Renal cortex interstitium (tissue), 11 donors: Measurements from ENCODE around the gene AP5B1. TPM values are rescaled to one million over a fixed set of nuclear protein-coding genes. Genes with fewer than 3 reads are reported as not detected.
"Not testable (repeated sequence)": the region's sequence is repeated elsewhere in the genome, so short reads cannot be mapped to it uniquely, and the experiment has no call there.

ENCODE experiments used
- DNase-seq, 11 donors: peaks; one replicate each; pipeline ENCODE4 v3.0.0-alpha.2; 2013; ENCODE audit warnings: low read depth in 9 of 11, low spot score in 4 of 11; ENCODE audit errors: extremely low read depth in 1 of 11
- polyA plus RNA-seq, 3 donors: library from polyadenylated mRNA; unstranded; fragments of 120-200 nt; gene quantifications; one replicate each; pipeline ENCODE4 v1.2.1, GENCODE V29; 2013; ENCODE audit not compliant: insufficient read length in 3 of 3

The AP5B1 gene
- polyA plus RNA-seq, 3 donors, result 5.7 to 10.3 (median 7.6) TPM

DNA sequence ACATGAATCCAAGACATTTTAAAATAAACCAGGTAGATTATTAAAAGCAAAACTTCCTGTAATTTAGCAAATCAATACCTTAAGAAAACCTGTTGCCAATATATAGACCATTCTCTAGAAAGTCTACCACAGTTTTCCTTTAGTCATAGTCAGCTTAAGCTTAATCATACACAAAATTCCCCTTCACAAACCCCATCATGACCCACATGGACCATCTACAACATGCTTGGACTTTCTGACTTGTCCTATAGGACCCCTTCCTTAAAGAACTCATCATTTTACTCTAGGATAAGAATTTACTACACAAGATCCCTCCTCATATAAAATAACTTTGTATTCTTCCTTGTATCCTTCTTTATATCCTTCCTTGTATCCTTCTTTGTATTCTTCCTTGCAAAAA, 44.0 kb downstream of the AP5B1 start:
- DNase-seq, result no peak

GRCh38 chr11:65735111-65735510, 45.7 kb downstream of the AP5B1 start:
- DNase-seq, result not testable (repeated sequence)

- no peak for DNase-seq
Measured at GRCh38 chr11:65730461-65730860, 50.3 kb downstream of the AP5B1 start.

DNA sequence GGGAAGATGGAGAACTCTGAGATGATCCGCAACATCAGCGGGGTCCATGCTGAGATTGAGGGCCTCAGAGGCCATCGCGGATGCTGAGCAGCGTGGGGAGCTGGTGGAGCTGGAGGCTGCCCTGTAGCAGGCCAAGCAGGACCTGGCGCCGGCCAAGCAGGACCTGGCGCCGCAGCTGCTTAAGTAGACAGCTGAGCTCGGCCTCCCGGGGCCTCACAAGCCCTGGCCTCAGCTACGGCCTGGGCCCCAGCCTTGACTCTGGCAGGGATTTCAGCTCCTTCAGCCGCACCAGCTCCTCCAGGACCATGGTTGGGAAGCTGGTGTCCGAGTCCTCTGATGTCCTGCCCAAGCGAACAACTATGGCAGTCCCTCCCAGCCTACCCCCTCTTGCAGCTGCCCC, 52.9 kb downstream of the AP5B1 start:
- no peak for DNase-seq

DNA sequence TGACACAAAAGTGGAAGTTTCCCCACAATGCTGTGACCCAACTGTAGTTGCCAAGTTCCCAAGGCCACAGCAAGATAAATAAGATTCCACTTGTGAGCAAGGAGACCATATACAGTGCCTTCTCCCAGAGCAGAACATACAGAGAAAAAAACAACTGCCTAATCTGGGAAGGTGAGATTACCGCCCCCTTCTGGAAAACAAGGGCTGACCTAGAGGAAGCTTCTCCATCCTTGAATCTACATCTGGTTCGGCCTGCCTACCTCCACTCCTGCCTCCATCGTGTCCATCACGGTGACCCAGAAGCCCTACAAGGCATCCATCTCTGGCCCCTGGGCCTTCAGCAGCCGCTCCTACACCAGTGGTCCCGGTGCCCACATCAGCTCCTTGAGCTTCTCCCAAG, 54.1 kb downstream of the AP5B1 start:
- no peak for DNase-seq

Other genes starting within 250 kb of the AP5B1 start
- gene LTBP3, start 222.6 kb downstream of the AP5B1 start, polyA plus RNA-seq, result 100 to 1,000 TPM in 2 of 3 donors, 10 to 100 TPM in 1; 93.7 to 181 (median 145) TPM
- 10 to 100 TPM; 35.0 to 59.2 (median 54.7) TPM for gene ZNRD2, start 210.5 kb downstream of the AP5B1 start, polyA plus RNA-seq
- 10 to 100 TPM; 18.0 to 26.2 (median 22.8) TPM for gene FAM89B, start 208.4 kb downstream of the AP5B1 start, polyA plus RNA-seq
- gene EHBP1L1, start 204.9 kb downstream of the AP5B1 start, polyA plus RNA-seq, result 10 to 100 TPM; 13.2 to 21.1 (median 13.4) TPM
- under 1 TPM; 0.30 to 0.39 (median 0.33) TPM for gene KCNK7, start 185.2 kb downstream of the AP5B1 start, polyA plus RNA-seq
- gene MAP3K11, start 166.8 kb downstream of the AP5B1 start, polyA plus RNA-seq, result 10 to 100 TPM; 34.8 to 44.2 (median 41.8) TPM
- gene PCNX3, start 165.2 kb downstream of the AP5B1 start, polyA plus RNA-seq, result 10 to 100 TPM; 24.0 to 37.4 (median 33.3) TPM
- 10 to 100 TPM; 26.2 to 31.8 (median 27.1) TPM for gene SIPA1, start 142.9 kb downstream of the AP5B1 start, polyA plus RNA-seq
- 10 to 100 TPM; 49.5 to 61.3 (median 55.8) TPM for gene RELA, start 118.1 kb downstream of the AP5B1 start, polyA plus RNA-seq
- gene KAT5, start 68.7 kb downstream of the AP5B1 start, polyA plus RNA-seq, result 10 to 100 TPM; 66.1 to 73.8 (median 72.0) TPM
- gene RNASEH2C, start 60.2 kb downstream of the AP5B1 start, polyA plus RNA-seq, result 10 to 100 TPM; 36.1 to 53.4 (median 42.0) TPM
- 10 to 100 TPM in 2 of 3 donors, 1 to 10 TPM in 1; 9.6 to 15.0 (median 14.0) TPM for gene OVOL1, start 6.1 kb upstream of the AP5B1 start, polyA plus RNA-seq
- gene SNX32, start 53.0 kb upstream of the AP5B1 start, polyA plus RNA-seq, result 1 to 10 TPM; 1.4 to 3.7 (median 2.2) TPM
- gene CFL1, start 77.2 kb upstream of the AP5B1 start, polyA plus RNA-seq, result 100 to 1,000 TPM; 728 to 948 (median 744) TPM
- gene MUS81, start 79.5 kb upstream of the AP5B1 start, polyA plus RNA-seq, result 10 to 100 TPM; 45.6 to 62.3 (median 56.6) TPM
- gene EFEMP2, start 91.8 kb upstream of the AP5B1 start, polyA plus RNA-seq, result 100 to 1,000 TPM in 2 of 3 donors, 10 to 100 TPM in 1; 87.9 to 129 (median 127) TPM
- gene CTSW, start 98.9 kb upstream of the AP5B1 start, polyA plus RNA-seq, result 1 to 10 TPM in 2 of 3 donors, under 1 TPM in 1; 0.47 to 1.3 (median 1.0) TPM
- 10 to 100 TPM; 88.2 to 94.0 (median 92.2) TPM for gene FIBP, start 107.5 kb upstream of the AP5B1 start, polyA plus RNA-seq
- gene CCDC85B, start 109.7 kb upstream of the AP5B1 start, polyA plus RNA-seq, result 10 to 100 TPM in 2 of 3 donors, 1 to 10 TPM in 1; 5.7 to 17.4 (median 11.1) TPM
- gene FOSL1, start 119.4 kb upstream of the AP5B1 start, polyA plus RNA-seq, result under 1 TPM; 0.07 to 0.24 (median 0.20) TPM
- gene C11orf68, start 138.1 kb upstream of the AP5B1 start, polyA plus RNA-seq, result 10 to 100 TPM; 30.9 to 41.8 (median 33.3) TPM
- 100 to 1,000 TPM in 1 of 3 donors, 10 to 100 TPM in 2; 73.3 to 109 (median 88.0) TPM for gene DRAP1, start 138.4 kb upstream of the AP5B1 start, polyA plus RNA-seq
- gene TSGA10IP, start 164.5 kb upstream of the AP5B1 start, polyA plus RNA-seq, result under 1 TPM; 0.19 to 0.21 (median 0.20) TPM
- gene SART1, start 180.8 kb upstream of the AP5B1 start, polyA plus RNA-seq, result 10 to 100 TPM; 40.4 to 60.6 (median 52.2) TPM
- gene EIF1AD, start 221.2 kb upstream of the AP5B1 start, polyA plus RNA-seq, result 10 to 100 TPM; 26.3 to 30.3 (median 28.4) TPM
- gene BANF1, start 221.5 kb upstream of the AP5B1 start, polyA plus RNA-seq, result 100 to 1,000 TPM; 224 to 286 (median 277) TPM
- not detected for gene CST6, start 231.0 kb upstream of the AP5B1 start, polyA plus RNA-seq
- gene CATSPER1, start 245.5 kb upstream of the AP5B1 start, polyA plus RNA-seq, result not detected